Right lobe of liver (tissue), 6 donors: ENCODE measurements around the gene CST9. TPM values are rescaled to one million over a fixed set of nuclear protein-coding genes. Genes with fewer than 3 reads are reported as not detected.

ENCODE experiments used
- ATAC-seq, 4 donors: fragments of 200-7000 bp; cut with Tn5 transposase; one replicate each; pipeline ENCODE4 v1.9.1; 2020; ENCODE audit warnings: mild to moderate bottlenecking in 4 of 4, moderate library complexity in 4 of 4
- DNase-seq, 3 donors: peaks; one replicate each; pipeline ENCODE4 v3.0.0-alpha.2; 2020
- H3K27ac ChIP-seq, 3 donors: fragments of 200-600 bp; one replicate each; pipeline ENCODE4 v1.8.0; 2022
- H3K27me3 ChIP-seq, 2 donors: fragments of 200-600 bp; one replicate each; pipeline ENCODE4 v1.8.0; 2022
- H3K36me3 ChIP-seq, 4 donors: fragments of 200-600 bp; sonication (generic) in 1 of 4; one replicate each; pipeline versions ENCODE4 v1.5.1 to v1.8.0; 2017 to 2022; ENCODE audit warnings: control low read depth in 1 of 4
- H3K4me1 ChIP-seq, 4 donors: fragments of 200-600 bp; sonication (generic) in 1 of 4; one replicate each; pipeline versions ENCODE4 v1.5.1 to v1.8.0; 2017 to 2022; ENCODE audit warnings: control low read depth in 1 of 4
- H3K4me3 ChIP-seq, 3 donors: fragments of 200-600 bp; one replicate each; pipeline ENCODE4 v1.8.0; 2022
- H3K9me3 ChIP-seq, 4 donors: fragments of 200-600 bp; sonication (generic) in 1 of 4; one replicate each; pipeline versions ENCODE4 v1.5.1 to v1.8.0; 2017 to 2022; ENCODE audit warnings: control low read depth in 1 of 4
- CTCF ChIP-seq, 4 donors: fragments of 200-600 bp in 3 of 4; fragments of 450-650 bp in 1 of 4; IDR thresholded peaks; one replicate each; pipeline versions ENCODE4 v1.5.1 to v1.8.0; 2016 to 2022; ENCODE audit warnings: antibody characterized with exemption in 4 of 4, mild to moderate bottlenecking in 2 of 4
- POLR2A ChIP-seq: fragments of 450-650 bp; IDR thresholded peaks from one replicate; pipeline ENCODE4 v1.6.1; 2017; ENCODE audit warnings: antibody characterized with exemption, mild to moderate bottlenecking
- WGBS: methylation state at CpG from one replicate; pipeline ENCODE4 v1.1.6; 2018; ENCODE audit warnings: low coverage, low lambda C conversion rate; ENCODE audit not compliant: insufficient coverage; ENCODE audit errors: missing lambda C conversion rate; 5-methylcytosine and 5-hydroxymethylcytosine counted together
- intact Hi-C, 2 donors: fragments of 100-400 bp; cut with DNase I; formaldehyde crosslinking; loops; one replicate each; pipeline versions ENCODE4 v1.11.2 to v1.14.1; 2022
- total RNA-seq, 6 experiments: library from RNA; depleted of rRNA in 2 of 6; stranded (reverse); fragments of >200 nt in 2 of 6; fragmentation: NEBNext Ultra II Directional in 3 of 6; extraction: Animal tissue kit (Norgen Biotek cat#: 25700) in 3 of 6; gene quantifications; one replicate each; pipeline versions ENCODE4 v1.1.0 to v1.2.4, GENCODE V29; 2016 to 2023
- donor health status: DM: no; HTN: yes; CAD: no.
- donor health status: DM: no; HTN: no; CAD: no.
- donor health status: DM: no; HTN: no; CAD: no.
- donor health status: DM: no; HTN: yes; CAD: no.
- donor health status: DM: no; HTN: yes; CAD: no.

The CST9 gene
- total RNA-seq, 6 experiments from 2014 or later = not detected

GRCh38 chr20:23639490-23639958, 33.8 kb upstream of the CST9 start:
- DNase-seq (no peak), ATAC-seq (no peak)
- peaks cover 0 to 20% (median 8%) of the 10 kb centered on the region in 4 donors for H3K4me1 ChIP-seq
- H3K9me3 ChIP-seq = no peaks in the 10 kb centered on the region
- intact Hi-C loops = no loop called here
- H3K27ac ChIP-seq = no peak overlapping the region
- no peak for TF ChIP-seq POLR2A
- no peak for TF ChIP-seq CTCF (IDR thresholded peaks at IDR 0.05)
- H3K36me3 ChIP-seq = peaks cover 0 to 1% (median 0%) of the 10 kb centered on the region in 4 donors
- whole genome bisulfite sequencing = 73% methylated on average over 4 of the region's 8 CpGs
- H3K4me3 ChIP-seq = no peak overlapping the region
- H3K27me3 ChIP-seq = no peaks in the 10 kb centered on the region

GRCh38 chr20:23638309-23638708, 32.6 kb upstream of the CST9 start:
- Histone ChIP-seq H3K4me1 (peaks cover 0 to 20% (median 12%) of the 10 kb centered on the region in 4 donors), H3K36me3 (peaks cover 0 to 11% (median 4%) of the 10 kb centered on the region in 4 donors), H3K4me3 (no peak overlapping the region), H3K27me3 (no peaks in the 10 kb centered on the region), H3K27ac (no peak overlapping the region), H3K9me3 (no peaks in the 10 kb centered on the region)
- intact Hi-C loops = no loop called here
- no peak for TF ChIP-seq CTCF (IDR thresholded peaks at IDR 0.05)
- WGBS = 76% methylated on average over 8 of the region's 9 CpGs
- ATAC-seq (no peak), DNase-seq (no peak)

GRCh38 chr20:23637282-23638221, 31.8 kb upstream of the CST9 start, which contains the start of gene CST3:
Gene CST3, minus strand, starts transcription at chr20:23637955. Its CDS starts 93 bp downstream, at chr20:23637862.
- H3K4me1 ChIP-seq = peaks cover 0 to 20% (median 12%) of the 10 kb centered on the region in 4 donors
- H3K27ac ChIP-seq = peak within 1 kb of the TSS; percentile 89 to 94 (median 91)
- intact Hi-C loops = no loop called here
- H3K4me3 ChIP-seq = peak within 1 kb of the TSS; percentile 84 to 99 (median 95)
- WGBS = 2% methylated on average over 33 of the region's 92 CpGs
- DNase-seq (peak; percentile 94 to 95 (median 95)), ATAC-seq (peak; percentile 80 to 85 (median 84))
- peaks cover 0 to 19% (median 8%) of the 10 kb centered on the region in 4 donors for H3K36me3 ChIP-seq
- TF ChIP-seq CTCF (IDR thresholded peaks at IDR 0.05) (no peak), POLR2A (peak; percentile 94)
- no peaks in the 10 kb centered on the region for H3K27me3 ChIP-seq
- no peaks in the 10 kb centered on the region for H3K9me3 ChIP-seq

GRCh38 chr20:23636908-23637281, 31.2 kb upstream of the CST9 start:
- intact Hi-C loops = no loop called here
- Histone ChIP-seq H3K4me1 (peaks cover 0 to 20% (median 12%) of the 10 kb centered on the region in 4 donors), H3K9me3 (no peaks in the 10 kb centered on the region), H3K27me3 (no peaks in the 10 kb centered on the region), H3K4me3 (peak overlapping the region; percentile 84 to 99 (median 95)), H3K27ac (peak overlapping the region; percentile 89 to 94 (median 91)), H3K36me3 (peaks cover 0 to 21% (median 8%) of the 10 kb centered on the region in 4 donors)
- DNase-seq (no peak), ATAC-seq (no peak)
- TF ChIP-seq POLR2A (no peak), CTCF (IDR thresholded peaks at IDR 0.05) (no peak)
- 22% methylated on average over 4 of the region's 4 CpGs for WGBS
